Ishikawa (cell line): ENCODE results near the gene TMEM132D.

Experiments
- CEBPB ChIP-seq: IDR thresholded peaks from 2 replicates; pipeline ENCODE4 v1.6.1; 2012
- CREB1 ChIP-seq: IDR thresholded peaks from 2 replicates; pipeline ENCODE4 v1.6.1; 2012; ENCODE audit warnings: low read depth
- EP300 ChIP-seq: IDR thresholded peaks from 2 replicates; pipeline ENCODE4 v1.6.1; 2012; ENCODE audit warnings: borderline replicate concordance
- MAX ChIP-seq: IDR thresholded peaks from 2 replicates; pipeline ENCODE4 v1.6.1; 2012
- NFIC ChIP-seq: IDR thresholded peaks from 2 replicates; pipeline ENCODE4 v1.6.1; 2012
- REST ChIP-seq: IDR thresholded peaks from 2 replicates; pipeline ENCODE4 v1.6.1; 2012; ENCODE audit warnings: low read depth, mild to moderate bottlenecking
- TAF1 ChIP-seq: IDR thresholded peaks from 2 replicates; pipeline ENCODE4 v1.6.1; 2012; ENCODE audit warnings: low read depth, mild to moderate bottlenecking
- TCF12 ChIP-seq: IDR thresholded peaks from 2 replicates; pipeline ENCODE4 v1.6.1; 2012; ENCODE audit warnings: low read depth
- TEAD4 ChIP-seq: IDR thresholded peaks from 2 replicates; pipeline ENCODE4 v1.6.1; 2012
- YY1 ChIP-seq: IDR thresholded peaks from 2 replicates; pipeline ENCODE4 v1.6.1; 2012; ENCODE audit warnings: low read depth

DNA sequence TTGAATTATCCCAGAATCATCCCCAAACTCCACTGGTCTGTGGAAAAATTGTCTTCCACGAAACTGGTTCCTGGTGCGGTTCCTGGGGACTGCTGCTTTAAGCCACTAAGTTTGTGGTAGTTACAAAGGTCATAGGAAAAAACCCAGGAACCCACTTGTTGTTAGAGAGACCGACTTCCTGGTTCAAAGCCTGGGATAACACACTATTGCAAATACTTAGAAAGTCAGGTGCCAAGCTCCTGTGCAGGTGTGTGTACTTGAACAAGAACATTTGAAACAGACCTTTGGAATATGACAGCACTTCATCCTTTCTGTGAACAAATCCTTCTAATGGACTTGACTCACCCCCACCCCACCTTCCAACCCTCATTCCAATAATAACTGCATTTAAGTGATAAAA, 530.9 kb downstream of the TMEM132D start:
- TF ChIP-seq NFIC (no peak), REST (no peak), TAF1 (no peak), TCF12 (no peak), EP300 (no peak), CEBPB (no peak), TEAD4 (no peak), MAX (no peak), CREB1 (no peak), YY1 (no peak)
